GM18873 (cell line): ENCODE measurements around the gene PRKCH.

Experiments used
- ATAC-seq: cut with Tn5 transposase; IDR thresholded peaks from one replicate; pipeline ENCODE4 v1.9.1; 2021; ENCODE audit warnings: mild to moderate bottlenecking, moderate library complexity, moderate number of reproducible peaks; ENCODE audit not compliant: unreplicated experiment, low FRiP score

PRKCH gene

DNA sequence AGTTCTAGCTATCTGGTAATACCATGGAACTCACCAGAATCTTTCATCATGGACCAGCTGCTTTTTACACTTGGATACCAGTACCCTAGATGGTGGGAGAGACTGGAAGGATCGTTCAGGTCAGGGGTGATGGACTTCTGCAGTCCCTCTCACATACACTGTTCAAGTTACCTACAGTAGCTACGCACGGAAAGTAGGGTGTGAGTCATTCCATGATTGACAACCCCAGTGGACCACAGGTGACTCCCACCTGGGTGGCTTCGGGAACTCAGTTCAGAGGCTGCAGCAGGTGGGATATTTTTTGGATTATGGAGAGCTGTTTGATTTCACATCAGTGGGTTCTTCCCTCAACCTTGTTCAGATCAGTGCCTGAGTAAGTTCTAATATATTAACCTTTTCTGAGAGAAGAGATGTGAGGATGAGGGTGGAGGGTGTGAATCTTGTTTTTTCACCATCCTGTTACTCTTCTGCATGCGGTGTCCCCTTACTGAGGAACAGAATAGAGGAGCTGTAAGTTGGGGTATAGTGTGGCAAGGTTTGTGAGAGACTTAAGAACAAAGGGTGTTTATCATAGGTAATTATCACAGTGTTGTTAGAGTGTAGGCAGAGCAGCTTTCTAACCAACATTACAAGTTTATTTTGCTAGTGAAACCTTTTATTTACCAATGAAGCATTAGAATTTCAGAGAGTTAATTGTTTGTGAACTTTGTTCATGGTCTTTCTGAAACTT lies 39.6 kb downstream of the PRKCH start:
- ATAC-seq, result no peak

- no peak for ATAC-seq
Observed at GRCh38 chr14:61362072-61362750, 40.8 kb downstream of the PRKCH start.

- ATAC-seq, result no peak
Observed at GRCh38 chr14:61364243-61364642, 42.9 kb downstream of the PRKCH start.

DNA sequence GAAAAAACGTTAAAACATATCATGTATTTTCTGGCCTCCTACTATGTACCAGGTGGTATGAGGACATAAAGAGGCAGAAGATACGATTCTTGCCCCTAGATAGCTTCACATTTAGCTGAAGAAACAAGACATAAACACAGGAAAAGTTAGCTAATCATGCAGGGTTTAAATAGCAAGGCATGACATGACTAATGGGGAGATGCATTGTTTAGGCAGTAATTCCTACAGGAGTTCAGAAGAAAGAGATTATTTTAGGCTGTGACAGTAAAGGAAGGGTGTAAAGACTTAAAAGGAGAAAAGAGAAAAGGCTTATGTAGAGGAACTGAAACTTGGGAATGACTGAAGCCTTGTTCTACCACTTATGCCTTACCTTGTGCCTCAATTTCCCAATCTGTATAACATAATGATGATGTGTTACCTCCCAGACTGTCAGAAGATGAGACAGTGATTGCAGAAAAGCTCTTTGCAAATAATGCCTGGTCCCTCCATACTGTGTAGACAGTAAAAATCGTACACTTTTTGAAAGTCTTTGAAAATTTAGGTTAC lies 44.4 kb downstream of the PRKCH start:
- ATAC-seq, result no peak

- ATAC-seq, result no peak
Observed at GRCh38 chr14:61368114-61368710, 46.8 kb downstream of the PRKCH start.

DNA sequence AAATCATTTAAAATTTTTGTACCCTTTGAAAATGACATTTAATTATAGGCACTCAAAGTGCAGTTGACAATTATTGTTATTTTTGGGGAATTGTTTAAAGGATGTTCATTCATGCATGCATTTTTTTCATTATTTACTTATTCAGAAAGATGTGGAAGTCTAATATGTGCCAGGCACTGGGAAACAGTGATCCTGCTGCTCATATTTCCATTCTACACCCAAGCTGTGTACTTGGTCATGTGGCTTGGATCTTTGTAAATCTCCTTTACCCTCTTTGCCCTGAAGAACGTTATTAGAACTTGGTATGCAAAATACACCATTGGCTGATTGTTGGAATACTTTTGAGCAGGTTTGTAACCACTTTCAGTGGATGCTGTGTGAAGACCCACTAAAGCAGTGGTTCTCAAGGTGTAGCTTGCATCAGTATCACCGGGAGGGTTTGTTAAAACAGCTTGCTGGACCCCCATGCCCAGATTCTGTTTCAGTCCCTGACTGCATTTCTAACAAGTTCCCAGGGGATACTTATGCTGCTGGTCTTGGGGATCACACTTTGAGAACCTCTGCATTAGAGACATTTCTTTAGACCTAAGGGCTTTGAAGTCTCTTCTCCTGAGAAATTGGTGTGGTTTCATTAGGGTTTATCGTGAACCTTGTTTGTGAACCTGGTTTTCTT lies 47.5 kb downstream of the PRKCH start:
- ATAC-seq, result no peak

- no peak for ATAC-seq
Observed at GRCh38 chr14:61369454-61369810, 48.1 kb downstream of the PRKCH start.

DNA sequence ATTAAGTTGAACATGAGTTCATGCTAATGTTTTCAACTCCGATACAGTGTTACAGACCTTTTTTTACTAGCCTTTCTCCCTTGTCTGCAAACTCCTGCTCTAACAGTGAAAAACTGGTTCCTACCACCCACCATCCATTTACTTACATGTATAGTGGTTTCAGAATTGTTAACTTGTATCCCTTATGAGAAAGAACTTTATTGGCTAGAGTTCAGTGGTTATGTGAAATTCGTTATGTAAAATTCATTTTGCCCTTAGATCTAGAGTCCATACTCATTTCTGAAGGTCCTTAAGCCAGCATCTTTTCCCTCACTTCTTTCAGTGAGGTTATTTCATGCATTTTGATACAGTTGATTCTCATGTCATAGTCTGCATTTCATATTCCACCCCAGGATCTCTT lies 51.0 kb downstream of the PRKCH start:
- no peak for ATAC-seq

DNA sequence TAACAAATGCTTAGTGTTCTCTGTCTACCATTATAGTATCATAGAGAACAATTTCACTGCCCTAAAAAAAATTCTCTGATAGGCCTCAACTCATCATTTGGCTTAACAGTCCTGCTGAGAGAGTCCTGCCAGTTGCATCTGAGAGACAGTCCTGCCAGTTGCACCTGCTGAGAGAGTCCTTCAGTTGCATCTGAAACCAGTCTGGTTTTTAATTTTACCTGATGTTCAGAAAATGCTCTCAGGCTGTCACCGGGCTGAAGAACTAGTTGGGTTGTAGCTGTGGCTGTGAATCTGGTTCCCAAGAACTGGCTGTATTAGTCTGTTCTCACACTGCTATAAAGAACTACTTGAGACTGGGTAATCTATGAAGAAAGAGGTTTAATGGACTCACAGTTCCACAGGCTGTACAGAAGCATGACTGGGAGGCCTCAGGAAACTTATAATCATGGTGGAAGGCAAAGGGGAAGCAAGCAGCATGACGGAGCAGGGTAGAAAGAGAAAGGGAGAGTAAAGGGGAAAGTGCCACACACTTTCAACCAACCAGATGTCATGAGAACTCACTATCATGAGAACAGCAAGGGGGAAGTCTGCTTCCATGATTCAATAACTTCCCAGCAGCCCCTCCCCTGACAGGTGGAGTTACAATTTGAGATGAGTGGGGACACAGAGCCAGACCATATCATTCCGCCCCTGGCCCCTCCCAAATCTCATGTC lies 51.6 kb downstream of the PRKCH start:
- ATAC-seq, result no peak

- no peak for ATAC-seq
Observed at GRCh38 chr14:61374284-61374683, 52.9 kb downstream of the PRKCH start.

GRCh38 chr14:61375218-61375617 lies 53.8 kb downstream of the PRKCH start:
- ATAC-seq, result no peak

- no peak for ATAC-seq
Observed at GRCh38 chr14:61376314-61376713, 54.9 kb downstream of the PRKCH start.

DNA sequence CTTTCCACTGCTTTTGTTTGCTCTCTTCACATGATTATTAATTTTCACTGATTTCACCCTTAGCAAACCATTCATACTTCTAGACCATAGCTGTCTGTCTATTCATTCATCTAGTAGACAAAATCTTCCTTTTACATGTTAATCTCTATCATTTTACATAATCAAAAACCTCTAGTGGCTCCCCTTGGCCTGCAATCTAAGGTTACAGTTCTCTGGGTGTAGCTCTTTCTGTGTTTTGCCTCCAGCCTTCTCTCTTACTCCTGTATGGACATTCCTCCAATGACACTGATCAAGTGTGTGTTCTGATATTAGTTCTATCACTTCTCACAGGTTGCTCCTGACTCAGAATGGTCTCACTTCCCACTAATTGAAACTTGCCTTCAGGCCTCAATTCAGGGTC lies 56.4 kb downstream of the PRKCH start:
- ATAC-seq, result no peak

DNA sequence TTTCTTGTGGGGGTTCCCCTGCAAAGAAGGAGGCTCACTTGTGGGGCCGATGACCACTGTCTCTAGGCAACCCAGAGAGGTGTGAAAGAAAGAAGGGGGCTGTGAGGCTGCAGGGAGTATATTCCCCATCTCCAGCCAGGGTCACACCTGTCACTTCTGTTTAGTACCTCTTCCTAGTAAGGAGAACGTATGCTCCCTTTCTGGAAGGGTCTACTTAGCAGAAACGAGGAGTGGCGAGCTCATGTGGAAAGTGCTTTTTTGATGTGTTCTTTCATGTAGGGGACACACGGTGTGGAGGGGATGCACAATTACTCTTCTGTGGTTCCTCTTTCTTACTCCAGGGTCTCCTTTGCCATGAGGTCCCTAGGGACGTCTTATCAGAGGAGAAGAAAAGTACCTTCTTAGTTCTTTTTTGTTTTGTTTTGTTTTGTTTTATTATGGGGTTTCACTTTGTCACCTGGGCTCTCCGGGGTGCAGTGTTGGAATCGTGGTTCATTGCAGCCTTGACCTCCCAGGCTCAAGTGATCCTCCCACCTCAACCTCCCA lies 58.3 kb downstream of the PRKCH start:
- ATAC-seq, result no peak

GRCh38 chr14:61380984-61381383 lies 59.6 kb downstream of the PRKCH start:
- ATAC-seq, result no peak

- no peak for ATAC-seq
Observed at GRCh38 chr14:61381553-61381952, 60.2 kb downstream of the PRKCH start.

- no peak for ATAC-seq
Observed at GRCh38 chr14:61382842-61383241, 61.5 kb downstream of the PRKCH start.

GRCh38 chr14:61385002-61385685 lies 63.8 kb downstream of the PRKCH start:
- ATAC-seq, result no peak

GRCh38 chr14:61386173-61386772 lies 64.9 kb downstream of the PRKCH start:
- ATAC-seq, result no peak
